Lung (tissue), 12 donors: ENCODE results near the gene ARID4B. TPM values are rescaled to one million over a fixed set of nuclear protein-coding genes. Genes with fewer than 3 reads are reported as not detected.

Experiments
- ATAC-seq: fragments of 200-7000 bp; cut with Tn5 transposase; one replicate; pipeline ENCODE4 v1.9.1; 2020; ENCODE audit warnings: moderate number of reproducible peaks; ENCODE audit not compliant: insufficient read depth, low FRiP score
- DNase-seq, 3 donors: peaks; one replicate each; pipeline ENCODE4 v3.0.0-alpha.2; 2013 to 2017
- H3K27ac ChIP-seq, 2 donors: one replicate each; pipeline ENCODE4 v1.5.1; 2013; ENCODE audit warnings: mild to moderate bottlenecking in 2 of 2, moderate library complexity in 2 of 2, control low read depth in 1 of 2, inconsistent platforms in 1 of 2, low read depth in 1 of 2, low read length in 1 of 2
- H3K27me3 ChIP-seq, 3 donors: one replicate each; pipeline ENCODE4 v1.5.1; 2013; ENCODE audit warnings: low read length in 2 of 3; ENCODE audit not compliant: control insufficient read depth in 3 of 3, insufficient read depth in 3 of 3
- H3K36me3 ChIP-seq, 4 donors: one replicate each; pipeline ENCODE4 v1.5.1; 2013; ENCODE audit warnings: low read length in 4 of 4, mild to moderate bottlenecking in 1 of 4, moderate library complexity in 1 of 4; ENCODE audit not compliant: control insufficient read depth in 4 of 4, insufficient read depth in 4 of 4
- H3K4me1 ChIP-seq, 5 donors: one replicate each; pipeline ENCODE4 v1.5.1; 2013; ENCODE audit warnings: low read length in 5 of 5, mild to moderate bottlenecking in 2 of 5, moderate library complexity in 1 of 5; ENCODE audit not compliant: control insufficient read depth in 5 of 5, insufficient read depth in 5 of 5
- H3K4me3 ChIP-seq: one replicate; pipeline ENCODE4 v1.5.1; 2013; ENCODE audit warnings: mild to moderate bottlenecking, control low read depth, moderate library complexity
- H3K9ac ChIP-seq, 2 donors: one replicate each; pipeline ENCODE4 v1.5.1; 2013; ENCODE audit warnings: low read length in 2 of 2, control low read depth in 1 of 2; ENCODE audit not compliant: insufficient read depth in 1 of 2
- H3K9me3 ChIP-seq, 4 donors: one replicate each; pipeline ENCODE4 v1.5.1; 2013; ENCODE audit warnings: low read length in 3 of 4, mild to moderate bottlenecking in 1 of 4, moderate library complexity in 1 of 4; ENCODE audit not compliant: control insufficient read depth in 4 of 4, insufficient read depth in 3 of 4
- WGBS, 2 donors: extraction: QIAGEN DNeasy Blood & Tissue Kit; methylation state at CpG; one replicate each; pipeline ENCODE4 v1.1.7; 2013; 5-methylcytosine and 5-hydroxymethylcytosine counted together
- polyA plus RNA-seq, 2 donors: library from polyadenylated mRNA; stranded (reverse); fragments of 200-250 nt; gene quantifications; one replicate each; pipeline ENCODE4 v1.2.1, GENCODE V29; 2013
- total RNA-seq, 2 donors: library from RNA; depleted of rRNA in 1 of 2; stranded (reverse); fragments of >200 nt in 1 of 2; gene quantifications; one replicate each; pipeline ENCODE4 v1.2.1, GENCODE V29; 2014 to 2021
- TF ChIP-seq, protein P1 (sequence below): IDR thresholded peaks from 2 replicates; pipeline ENCODE4 v1.5.1; 2012; ENCODE audit warnings: mild to moderate bottlenecking; ENCODE audit errors: control extremely low read depth, extremely low read depth
- donor health status: control.
- donor health status: control.
- donor health status: Bipolar disorder and iron deficiency.
- donor health status: healthy.
- donor health status: DM: yes; HTN: yes; CAD: no.

ARID4B gene
- total and polyA plus RNA-seq, 4 donors, result 15.8 to 99.7 (median 23.0) TPM

DNA sequence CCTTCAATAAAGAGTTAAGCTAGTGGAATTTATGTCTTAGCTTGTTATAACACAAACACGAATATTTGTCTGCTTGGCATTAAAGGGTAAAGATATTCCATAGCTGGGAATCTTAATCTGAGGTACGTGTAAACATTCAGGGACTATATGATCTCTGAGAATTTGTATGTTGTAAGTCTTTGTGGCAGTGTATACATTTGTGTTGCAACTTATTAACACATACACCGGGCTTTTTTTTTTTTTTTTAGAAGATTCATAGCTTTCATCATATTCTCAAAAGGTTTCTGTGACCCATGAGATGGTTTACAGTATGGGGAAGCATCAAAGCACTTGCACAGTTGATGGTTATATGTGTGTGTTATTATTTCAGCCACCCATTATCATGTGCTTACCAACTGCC lies 3.4 kb upstream of the ARID4B start:
- Histone ChIP-seq H3K27me3 (no peaks in the 10 kb centered on the region), H3K4me1 (peaks cover 0 to 26% (median 9%) of the 10 kb centered on the region in 5 donors), H3K36me3 (peaks cover 0 to 6% (median 1%) of the 10 kb centered on the region in 4 donors), H3K4me3 (no peak overlapping the region), H3K9me3 (no peaks in the 10 kb centered on the region), H3K9ac (peak overlapping the region in 1 of 2 donors; percentile 36), H3K27ac (no peak overlapping the region)
- no peak for DNase-seq
- TF ChIP-seq, protein P1, sequence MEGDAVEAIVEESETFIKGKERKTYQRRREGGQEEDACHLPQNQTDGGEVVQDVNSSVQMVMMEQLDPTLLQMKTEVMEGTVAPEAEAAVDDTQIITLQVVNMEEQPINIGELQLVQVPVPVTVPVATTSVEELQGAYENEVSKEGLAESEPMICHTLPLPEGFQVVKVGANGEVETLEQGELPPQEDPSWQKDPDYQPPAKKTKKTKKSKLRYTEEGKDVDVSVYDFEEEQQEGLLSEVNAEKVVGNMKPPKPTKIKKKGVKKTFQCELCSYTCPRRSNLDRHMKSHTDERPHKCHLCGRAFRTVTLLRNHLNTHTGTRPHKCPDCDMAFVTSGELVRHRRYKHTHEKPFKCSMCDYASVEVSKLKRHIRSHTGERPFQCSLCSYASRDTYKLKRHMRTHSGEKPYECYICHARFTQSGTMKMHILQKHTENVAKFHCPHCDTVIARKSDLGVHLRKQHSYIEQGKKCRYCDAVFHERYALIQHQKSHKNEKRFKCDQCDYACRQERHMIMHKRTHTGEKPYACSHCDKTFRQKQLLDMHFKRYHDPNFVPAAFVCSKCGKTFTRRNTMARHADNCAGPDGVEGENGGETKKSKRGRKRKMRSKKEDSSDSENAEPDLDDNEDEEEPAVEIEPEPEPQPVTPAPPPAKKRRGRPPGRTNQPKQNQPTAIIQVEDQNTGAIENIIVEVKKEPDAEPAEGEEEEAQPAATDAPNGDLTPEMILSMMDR, result no peak
- WGBS, 2 donors, result 34 to 44% methylated on average over 3 of the region's 3 CpGs
- no peak for ATAC-seq

DNA sequence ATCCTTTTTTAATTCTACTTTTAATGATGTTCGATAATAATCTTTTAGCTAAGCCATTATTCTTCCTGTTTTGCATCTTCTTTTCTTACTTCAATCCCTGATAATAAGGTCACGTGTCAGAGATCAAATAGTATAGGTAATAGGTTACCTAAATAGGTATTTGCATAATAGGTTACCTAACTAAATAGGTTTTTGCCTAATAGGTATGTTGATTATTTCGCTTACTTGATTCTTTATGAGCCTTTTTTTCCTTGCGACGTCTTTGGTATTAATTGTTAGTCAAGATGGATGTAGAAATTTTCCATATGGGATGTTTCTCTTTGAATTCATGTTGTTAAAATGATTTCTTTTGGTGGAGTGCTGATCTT lies 2.9 kb upstream of the ARID4B start:
- no peak overlapping the region for H3K9ac ChIP-seq
- H3K36me3 ChIP-seq, result peaks cover 0 to 6% (median under 1%) of the 10 kb centered on the region in 4 donors
- no peak overlapping the region for H3K4me3 ChIP-seq
- 76 to 82% methylated on average over 5 of the region's 5 CpGs for WGBS, 2 donors
- TF ChIP-seq, protein P1, result no peak
- DNase-seq (no peak), ATAC-seq (no peak)
- no peak overlapping the region for H3K27ac ChIP-seq
- H3K27me3 ChIP-seq, result no peaks in the 10 kb centered on the region
- H3K4me1 ChIP-seq, result peaks cover 0 to 31% (median 13%) of the 10 kb centered on the region in 5 donors
- H3K9me3 ChIP-seq, result no peaks in the 10 kb centered on the region

DNA sequence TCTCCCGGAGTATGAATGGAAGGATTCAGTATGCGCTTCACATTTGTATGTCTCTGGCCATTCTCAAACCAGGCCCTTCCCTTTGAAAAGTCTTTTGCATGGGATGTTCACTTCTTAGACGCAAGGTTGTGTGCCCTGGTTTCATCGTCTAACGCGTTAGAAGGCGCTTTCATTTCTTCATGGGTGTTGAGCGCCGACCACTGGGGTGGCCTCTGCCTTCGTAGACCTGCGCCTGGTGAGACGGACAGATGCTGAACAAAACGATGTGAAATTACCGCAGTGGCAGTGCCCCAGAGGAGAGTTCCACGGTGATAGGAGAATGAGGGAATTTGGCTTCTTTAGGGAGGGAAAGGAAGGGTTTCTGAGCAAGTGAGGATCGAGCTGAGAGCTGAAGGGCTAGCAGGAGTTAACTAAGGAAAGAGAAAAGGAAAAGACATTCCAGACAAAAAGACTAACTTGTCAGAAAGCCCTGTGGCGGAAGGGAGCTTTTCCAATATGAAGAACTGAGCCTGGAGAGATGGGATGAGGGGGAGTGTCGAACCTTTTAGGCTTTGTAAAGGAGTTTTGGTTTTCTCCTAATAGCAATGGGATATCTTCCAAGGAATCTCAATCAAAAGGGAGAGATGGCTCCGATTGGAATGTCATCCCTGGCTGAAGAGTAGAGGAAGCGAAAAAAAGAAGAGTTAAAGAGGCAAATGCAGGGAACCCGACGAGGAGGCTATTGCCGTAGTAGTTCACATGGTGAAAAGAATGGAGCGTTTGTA lies 1.3 kb upstream of the ARID4B start:
- ATAC-seq, result no peak
- TF ChIP-seq, protein P1, result no peak

More for the DNA sequence above, 1.3 kb upstream of the ARID4B start:
- WGBS, 2 donors, result 2 to 3% methylated on average over 24 of the region's 24 CpGs
- no peaks in the 10 kb centered on the region for H3K27me3 ChIP-seq
- H3K4me1 ChIP-seq, result peaks cover 0 to 39% (median 13%) of the 10 kb centered on the region in 5 donors
- peak overlapping the region; percentile 62 for H3K4me3 ChIP-seq
- no peaks in the 10 kb centered on the region for H3K9me3 ChIP-seq
- peak overlapping the region; percentile 74 to 96 for H3K9ac ChIP-seq
- peak overlapping the region; percentile 75 to 96 for H3K27ac ChIP-seq
- DNase-seq, result peak in 2 of 3 donors; percentile 34 to 56
- peaks cover 0 to 6% (median 2%) of the 10 kb centered on the region in 4 donors for H3K36me3 ChIP-seq
